ENCODE measurements around the gene TEP1. TPM values are rescaled to one million over a fixed set of nuclear protein-coding genes. Genes with fewer than 3 reads are reported as not detected.

TEP1 gene
- total and polyA plus RNA-seq, 2 experiments from 2014 or later, result 10.7 to 29.4 TPM

DNA sequence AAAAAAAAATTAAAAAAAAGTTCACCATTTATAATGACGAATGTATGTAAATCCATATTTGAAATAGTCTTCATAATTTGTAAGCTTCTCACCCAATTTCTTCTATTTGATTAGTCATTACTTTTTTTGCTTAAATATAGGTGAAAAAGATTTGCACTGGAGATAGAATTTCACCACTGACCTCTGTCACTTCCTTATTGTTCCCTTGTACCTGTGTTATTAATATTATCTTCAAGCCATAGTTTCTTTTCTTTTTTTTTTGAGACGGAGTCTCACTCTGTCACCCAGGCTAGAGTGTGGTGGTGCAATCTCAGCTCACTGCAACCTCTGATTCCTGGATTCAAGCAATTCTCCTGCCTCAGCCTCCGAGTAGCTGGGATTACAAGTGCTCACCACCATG lies 15.8 kb downstream of the TEP1 start:
- Histone ChIP-seq H3K9me3 (ENCODE audit: low read depth) (no peaks in the 10 kb centered on the region), H3K4me3 (no peak overlapping the region), H4K20me1 (ENCODE audit: insufficient read depth, poor library complexity, severe bottlenecking) (no peaks in the 10 kb centered on the region), H3K9me2 (replicated peaks; ENCODE audit: insufficient read depth) (no peaks in the 10 kb centered on the region), H3K27ac (no peak overlapping the region), H3K27me3 (no peaks in the 10 kb centered on the region), H3K4me1 (ENCODE audit: insufficient read depth) (no peaks in the 10 kb centered on the region), H2AFZ (no peak overlapping the region), H3K4me2 (no peak overlapping the region), H3K36me3 (replicated peaks; ENCODE audit: insufficient read depth, low read depth) (no peaks in the 10 kb centered on the region), H3K79me2 (no peaks in the 10 kb centered on the region)
- DNase-seq (ENCODE audit: low spot score), result no peak
- TF ChIP-seq EZH2phosphoT487 (IDR thresholded peaks at IDR 0.05; ENCODE audit: low read depth, severe bottlenecking, unreplicated experiment) (no peak), EZH2 (IDR thresholded peaks at IDR 0.05; ENCODE audit: borderline replicate concordance) (no peak)
- TF ChIP-seq, protein P1, sequence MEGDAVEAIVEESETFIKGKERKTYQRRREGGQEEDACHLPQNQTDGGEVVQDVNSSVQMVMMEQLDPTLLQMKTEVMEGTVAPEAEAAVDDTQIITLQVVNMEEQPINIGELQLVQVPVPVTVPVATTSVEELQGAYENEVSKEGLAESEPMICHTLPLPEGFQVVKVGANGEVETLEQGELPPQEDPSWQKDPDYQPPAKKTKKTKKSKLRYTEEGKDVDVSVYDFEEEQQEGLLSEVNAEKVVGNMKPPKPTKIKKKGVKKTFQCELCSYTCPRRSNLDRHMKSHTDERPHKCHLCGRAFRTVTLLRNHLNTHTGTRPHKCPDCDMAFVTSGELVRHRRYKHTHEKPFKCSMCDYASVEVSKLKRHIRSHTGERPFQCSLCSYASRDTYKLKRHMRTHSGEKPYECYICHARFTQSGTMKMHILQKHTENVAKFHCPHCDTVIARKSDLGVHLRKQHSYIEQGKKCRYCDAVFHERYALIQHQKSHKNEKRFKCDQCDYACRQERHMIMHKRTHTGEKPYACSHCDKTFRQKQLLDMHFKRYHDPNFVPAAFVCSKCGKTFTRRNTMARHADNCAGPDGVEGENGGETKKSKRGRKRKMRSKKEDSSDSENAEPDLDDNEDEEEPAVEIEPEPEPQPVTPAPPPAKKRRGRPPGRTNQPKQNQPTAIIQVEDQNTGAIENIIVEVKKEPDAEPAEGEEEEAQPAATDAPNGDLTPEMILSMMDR (IDR thresholded peaks at IDR 0.05; ENCODE audit: poor library complexity), result no peak
- WGBS (ENCODE audit: low lambda C conversion rate, missing lambda C conversion rate), result 88% methylated on average over 3 of the region's 3 CpGs

DNA sequence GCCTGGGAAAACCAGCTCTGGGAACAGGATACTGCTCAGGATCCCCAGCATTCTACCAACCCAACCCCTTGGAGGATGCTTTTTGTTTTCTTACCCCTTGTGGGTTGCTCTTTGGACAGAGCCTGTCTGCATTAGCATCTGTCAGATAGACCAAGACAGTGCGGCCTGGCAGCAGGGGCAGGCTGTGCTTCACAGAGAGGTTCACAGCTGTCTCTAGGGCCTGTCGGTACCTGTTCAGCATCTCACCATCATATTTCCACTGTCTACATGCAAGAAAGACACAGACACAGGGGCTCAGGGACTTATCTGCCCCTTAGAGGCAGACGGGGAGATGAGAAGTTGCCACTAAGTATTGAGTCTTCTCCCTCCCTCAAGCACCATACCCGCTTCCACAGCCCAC lies 21.8 kb downstream of the TEP1 start:
- Histone ChIP-seq H3K79me2 (no peaks in the 10 kb centered on the region), H2AFZ (no peak overlapping the region), H3K4me1 (ENCODE audit: insufficient read depth) (no peaks in the 10 kb centered on the region), H3K4me3 (no peak overlapping the region), H4K20me1 (ENCODE audit: insufficient read depth, poor library complexity, severe bottlenecking) (no peaks in the 10 kb centered on the region), H3K9me3 (ENCODE audit: low read depth) (no peaks in the 10 kb centered on the region), H3K36me3 (replicated peaks; ENCODE audit: insufficient read depth, low read depth) (no peaks in the 10 kb centered on the region), H3K27ac (no peak overlapping the region), H3K27me3 (no peaks in the 10 kb centered on the region), H3K9me2 (replicated peaks; ENCODE audit: insufficient read depth) (no peaks in the 10 kb centered on the region), H3K4me2 (no peak overlapping the region)
- no peak for DNase-seq (ENCODE audit: low spot score)
- 96% methylated on average over 4 of the region's 4 CpGs for WGBS (ENCODE audit: low lambda C conversion rate, missing lambda C conversion rate)
- no peak for TF ChIP-seq EZH2phosphoT487 (IDR thresholded peaks at IDR 0.05; ENCODE audit: low read depth, severe bottlenecking, unreplicated experiment)
- TF ChIP-seq, protein P1 (IDR thresholded peaks at IDR 0.05; ENCODE audit: poor library complexity), result no peak
- TF ChIP-seq EZH2 (IDR thresholded peaks at IDR 0.05; ENCODE audit: borderline replicate concordance), result no peak

DNA sequence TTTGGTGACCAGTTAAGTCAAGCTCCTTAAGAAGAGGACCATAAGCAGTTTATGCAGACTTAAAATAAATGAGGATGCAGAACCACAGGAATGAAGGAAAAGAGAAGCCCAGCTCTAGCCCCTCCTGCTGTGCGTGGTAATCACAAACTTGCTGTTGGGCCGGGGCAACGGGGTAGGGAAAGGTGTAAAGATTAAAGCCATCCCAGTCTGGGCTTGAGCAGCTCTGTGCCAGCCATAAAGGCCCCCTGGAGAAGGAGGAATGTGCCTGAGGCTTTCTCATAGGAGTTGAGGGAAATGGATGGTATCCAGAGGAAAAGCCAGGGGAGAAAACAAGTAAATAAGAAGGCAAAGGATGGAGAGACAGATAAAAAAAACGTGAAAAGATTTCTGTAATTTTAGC lies 25.1 kb downstream of the TEP1 start:
- no peak overlapping the region for H3K27ac ChIP-seq
- 54% methylated on average over 4 of the region's 4 CpGs for WGBS (ENCODE audit: low lambda C conversion rate, missing lambda C conversion rate)
- no peak overlapping the region for H3K4me2 ChIP-seq
- H3K4me1 ChIP-seq (ENCODE audit: insufficient read depth), result no peaks in the 10 kb centered on the region
- H4K20me1 ChIP-seq (ENCODE audit: insufficient read depth, poor library complexity, severe bottlenecking), result no peaks in the 10 kb centered on the region
- no peaks in the 10 kb centered on the region for H3K27me3 ChIP-seq
- no peaks in the 10 kb centered on the region for H3K9me3 ChIP-seq (ENCODE audit: low read depth)
- H3K79me2 ChIP-seq, result no peaks in the 10 kb centered on the region
- no peak overlapping the region for H3K4me3 ChIP-seq
- H3K9me2 ChIP-seq (replicated peaks; ENCODE audit: insufficient read depth), result no peaks in the 10 kb centered on the region
- H3K36me3 ChIP-seq (replicated peaks; ENCODE audit: insufficient read depth, low read depth), result no peaks in the 10 kb centered on the region
- no peak for TF ChIP-seq EZH2phosphoT487 (IDR thresholded peaks at IDR 0.05; ENCODE audit: low read depth, severe bottlenecking, unreplicated experiment)
- TF ChIP-seq EZH2 (IDR thresholded peaks at IDR 0.05; ENCODE audit: borderline replicate concordance), result no peak
- TF ChIP-seq, protein P1 (IDR thresholded peaks at IDR 0.05; ENCODE audit: poor library complexity), result no peak
- H2AFZ ChIP-seq, result no peak overlapping the region
- no peak for DNase-seq (ENCODE audit: low spot score)

DNA sequence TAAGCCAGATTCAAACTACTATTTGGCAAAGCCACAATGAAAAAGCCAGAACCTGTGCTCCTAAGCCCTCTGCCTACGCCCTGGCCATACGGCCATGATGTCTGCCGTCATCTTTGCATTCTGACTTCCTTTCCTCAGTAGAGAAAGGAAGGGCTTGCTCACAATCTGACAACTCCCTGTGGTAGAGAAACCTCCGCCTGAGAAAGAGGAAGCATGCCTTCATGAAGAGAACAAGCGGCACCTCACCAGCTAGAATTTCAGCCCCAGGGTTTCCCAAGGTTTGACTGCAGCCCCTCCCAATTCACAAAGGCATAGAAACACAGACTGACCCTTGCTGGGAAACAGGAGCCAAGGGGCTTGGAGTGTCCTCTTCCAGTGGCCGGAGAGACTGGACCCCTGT lies 25.7 kb downstream of the TEP1 start:
- Histone ChIP-seq H2AFZ (no peak overlapping the region), H3K9me2 (replicated peaks; ENCODE audit: insufficient read depth) (no peaks in the 10 kb centered on the region), H3K79me2 (no peaks in the 10 kb centered on the region), H3K4me3 (no peak overlapping the region), H3K4me2 (no peak overlapping the region), H4K20me1 (ENCODE audit: insufficient read depth, poor library complexity, severe bottlenecking) (no peaks in the 10 kb centered on the region), H3K4me1 (ENCODE audit: insufficient read depth) (no peaks in the 10 kb centered on the region), H3K9me3 (ENCODE audit: low read depth) (no peaks in the 10 kb centered on the region), H3K36me3 (replicated peaks; ENCODE audit: insufficient read depth, low read depth) (no peaks in the 10 kb centered on the region), H3K27me3 (no peaks in the 10 kb centered on the region), H3K27ac (no peak overlapping the region)
- TF ChIP-seq, protein P1 (IDR thresholded peaks at IDR 0.05; ENCODE audit: poor library complexity), result no peak
- TF ChIP-seq EZH2phosphoT487 (IDR thresholded peaks at IDR 0.05; ENCODE audit: low read depth, severe bottlenecking, unreplicated experiment) (no peak), EZH2 (IDR thresholded peaks at IDR 0.05; ENCODE audit: borderline replicate concordance) (no peak)
- WGBS (ENCODE audit: low lambda C conversion rate, missing lambda C conversion rate), result 93% methylated on average over 6 of the region's 6 CpGs
- no peak for DNase-seq (ENCODE audit: low spot score)
